ENCODE data around the gene PRKACA. TPM values are rescaled to one million over a fixed set of nuclear protein-coding genes. Genes with fewer than 3 reads are reported as not detected.

Gene PRKACA
- total RNA-seq, 1 donor from 2014 or later, result 28.0 TPM

- DNase-seq (ENCODE audit: extremely low spot score in 2 of 2), result no peak
- intact Hi-C loops (cut with DNase I), result no loop called here
- Histone ChIP-seq H3K4me1 (peaks cover 7% of the 10 kb centered on the region), H3K4me3 (no peak overlapping the region), H3K9me3 (no peaks in the 10 kb centered on the region), H3K36me3 (no peaks in the 10 kb centered on the region), H3K27ac (no peak overlapping the region), H3K27me3 (no peaks in the 10 kb centered on the region)
- TF ChIP-seq CTCF (IDR thresholded peaks at IDR 0.05) (no peak), POLR2A (IDR thresholded peaks at IDR 0.05) (no peak), POLR2AphosphoS5 (IDR thresholded peaks at IDR 0.05; ENCODE audit: insufficient read depth in 1 of 2, low read depth in 1 of 2) (no peak)
Observed at GRCh38 chr19:14063105-14063504, 54.5 kb downstream of the PRKACA start.

- no peak overlapping the region for H3K4me3 ChIP-seq
- H3K27ac ChIP-seq, result no peak overlapping the region
- TF ChIP-seq POLR2A (IDR thresholded peaks at IDR 0.05), result no peak
- TF ChIP-seq POLR2AphosphoS5 (IDR thresholded peaks at IDR 0.05; ENCODE audit: insufficient read depth in 1 of 2, low read depth in 1 of 2), result no peak
- no peak for TF ChIP-seq CTCF (IDR thresholded peaks at IDR 0.05)
- intact Hi-C loops (cut with DNase I), result no loop called here
- no peak for DNase-seq (ENCODE audit: extremely low spot score in 2 of 2)
- peaks cover 12% of the 10 kb centered on the region for H3K4me1 ChIP-seq
- H3K36me3 ChIP-seq, result no peaks in the 10 kb centered on the region
- H3K27me3 ChIP-seq, result no peaks in the 10 kb centered on the region
- no peaks in the 10 kb centered on the region for H3K9me3 ChIP-seq
Observed at GRCh38 chr19:14062558-14062855, 55.1 kb downstream of the PRKACA start.

- no peak within 1 kb of the TSS for H3K4me3 ChIP-seq
- H3K9me3 ChIP-seq, result no peaks in the 10 kb centered on the region
- no peaks in the 10 kb centered on the region for H3K27me3 ChIP-seq
- no peak within 1 kb of the TSS for H3K27ac ChIP-seq
- H3K36me3 ChIP-seq, result no peaks in the 10 kb centered on the region
- TF ChIP-seq POLR2A (IDR thresholded peaks at IDR 0.05), result no peak
- TF ChIP-seq CTCF (IDR thresholded peaks at IDR 0.05), result no peak
- TF ChIP-seq POLR2AphosphoS5 (IDR thresholded peaks at IDR 0.05; ENCODE audit: insufficient read depth in 1 of 2, low read depth in 1 of 2), result no peak
- intact Hi-C loops (cut with DNase I), result no loop called here
- no peak for DNase-seq (ENCODE audit: extremely low spot score in 2 of 2)
- H3K4me1 ChIP-seq, result peaks cover 12% of the 10 kb centered on the region
Observed at GRCh38 chr19:14061751-14062557, 55.6 kb downstream of the PRKACA start, which contains the start of gene PALM3. TSS of gene PALM3 (minus strand) at chr19:14062076. CDS start at chr19:14061980, 96 bp downstream.

- H3K9me3 ChIP-seq, result no peaks in the 10 kb centered on the region
- TF ChIP-seq POLR2AphosphoS5 (IDR thresholded peaks at IDR 0.05; ENCODE audit: insufficient read depth in 1 of 2, low read depth in 1 of 2) (no peak), POLR2A (IDR thresholded peaks at IDR 0.05) (no peak), CTCF (IDR thresholded peaks at IDR 0.05) (no peak)
- H3K27me3 ChIP-seq, result no peaks in the 10 kb centered on the region
- H3K4me1 ChIP-seq, result peaks cover 12% of the 10 kb centered on the region
- intact Hi-C loops (cut with DNase I), result no loop called here
- H3K27ac ChIP-seq, result no peak overlapping the region
- DNase-seq (ENCODE audit: extremely low spot score in 2 of 2), result no peak
- H3K36me3 ChIP-seq, result no peaks in the 10 kb centered on the region
- H3K4me3 ChIP-seq, result no peak overlapping the region
Observed at GRCh38 chr19:14061081-14061749, 56.3 kb downstream of the PRKACA start.

- intact Hi-C loops (cut with DNase I), result no loop called here
- no peaks in the 10 kb centered on the region for H3K27me3 ChIP-seq
- peaks cover 12% of the 10 kb centered on the region for H3K4me1 ChIP-seq
Observed at GRCh38 chr19:14059652-14060155, 57.9 kb downstream of the PRKACA start.

More at GRCh38 chr19:14059652-14060155, 57.9 kb downstream of the PRKACA start:
- Histone ChIP-seq H3K27ac (no peak overlapping the region), H3K9me3 (no peaks in the 10 kb centered on the region), H3K36me3 (no peaks in the 10 kb centered on the region), H3K4me3 (no peak overlapping the region)
- TF ChIP-seq POLR2A (IDR thresholded peaks at IDR 0.05) (no peak), POLR2AphosphoS5 (IDR thresholded peaks at IDR 0.05; ENCODE audit: insufficient read depth in 1 of 2, low read depth in 1 of 2) (no peak), CTCF (IDR thresholded peaks at IDR 0.05) (no peak)
- no peak for DNase-seq (ENCODE audit: extremely low spot score in 2 of 2)

Data from vagina (tissue), 2 donors.